Activated T-cell treated with anti-CD3 and anti-CD28 coated beads, Interleukin-2, amount 50 U/mL, for 48 hours (primary cell): ENCODE measurements around the gene ATP5F1E.
"Not testable (repeated sequence)": the region's sequence is repeated elsewhere in the genome, so short reads cannot be mapped to it uniquely, and the experiment has no call there.

Source experiments
- DNase-seq, 2 experiments: peaks; one replicate each; pipeline ENCODE4 v3.0.0-alpha.2; 2020

Gene ATP5F1E

DNA sequence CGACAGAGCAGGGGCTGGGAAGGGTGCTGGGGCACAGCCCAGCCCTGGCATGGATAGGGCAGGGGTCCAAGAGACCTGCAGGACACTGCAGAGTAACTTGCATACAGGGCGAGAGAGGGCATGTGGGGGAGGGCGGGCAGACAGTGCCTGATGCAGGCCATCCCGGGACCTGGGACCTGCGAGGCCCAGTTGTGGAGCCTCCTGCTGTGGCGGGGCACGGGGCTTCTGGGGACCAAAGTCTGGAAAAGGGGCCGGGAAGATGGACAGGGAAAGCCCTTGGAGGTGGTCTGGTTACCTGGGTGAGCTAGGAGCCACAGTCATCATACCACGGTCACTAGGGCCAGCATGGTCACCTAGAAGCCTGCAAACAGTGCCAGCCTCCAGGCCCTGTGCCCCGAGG lies 13.3 kb downstream of the ATP5F1E start:
- DNase-seq = peak; percentile 7 to 10

GRCh38 chr20:59017493-59018231 lies 14.5 kb downstream of the ATP5F1E start:
- peak; percentile 14 to 16 for DNase-seq

GRCh38 chr20:59016795-59017492 lies 15.2 kb downstream of the ATP5F1E start:
- peak; percentile 18 to 26 for DNase-seq

GRCh38 chr20:59015812-59016711 lies 16.1 kb downstream of the ATP5F1E start:
- DNase-seq = peak; percentile 11 to 17

DNA sequence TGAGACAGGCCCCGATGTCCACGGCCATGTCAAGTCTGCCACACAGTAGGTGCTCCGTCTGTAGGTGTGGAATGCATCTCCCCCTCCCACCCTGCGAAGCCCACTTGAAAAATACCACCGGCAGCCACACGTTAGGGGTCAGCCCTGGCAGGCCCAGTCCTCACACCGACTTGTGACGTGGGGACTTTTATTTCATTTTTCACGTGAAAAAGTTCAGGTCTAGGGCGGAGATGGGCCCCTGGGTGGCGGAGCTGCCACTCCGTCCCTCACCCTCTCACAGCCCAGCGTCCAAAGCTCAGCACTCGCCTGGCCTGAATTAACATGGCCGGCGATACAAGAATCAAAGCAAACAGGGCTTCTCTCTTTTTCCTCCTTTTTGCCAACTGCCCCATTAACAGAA lies 16.7 kb downstream of the ATP5F1E start:
- peak in 1 of 2 experiments; percentile 11 for DNase-seq

- DNase-seq = peak; percentile 11 to 15
Observed at GRCh38 chr20:59014680-59015389, 17.3 kb downstream of the ATP5F1E start.

GRCh38 chr20:59013959-59014608 lies 18.1 kb downstream of the ATP5F1E start:
- DNase-seq = peak; percentile 38 to 40

GRCh38 chr20:59013031-59013951 lies 18.8 kb downstream of the ATP5F1E start:
- DNase-seq = peak in 1 of 2 experiments; percentile 12

GRCh38 chr20:59011874-59012157 lies 20.3 kb downstream of the ATP5F1E start:
- not testable (repeated sequence) for DNase-seq

GRCh38 chr20:59010995-59011873 lies 20.9 kb downstream of the ATP5F1E start:
- DNase-seq = peak in 1 of 2 experiments; percentile 16

DNA sequence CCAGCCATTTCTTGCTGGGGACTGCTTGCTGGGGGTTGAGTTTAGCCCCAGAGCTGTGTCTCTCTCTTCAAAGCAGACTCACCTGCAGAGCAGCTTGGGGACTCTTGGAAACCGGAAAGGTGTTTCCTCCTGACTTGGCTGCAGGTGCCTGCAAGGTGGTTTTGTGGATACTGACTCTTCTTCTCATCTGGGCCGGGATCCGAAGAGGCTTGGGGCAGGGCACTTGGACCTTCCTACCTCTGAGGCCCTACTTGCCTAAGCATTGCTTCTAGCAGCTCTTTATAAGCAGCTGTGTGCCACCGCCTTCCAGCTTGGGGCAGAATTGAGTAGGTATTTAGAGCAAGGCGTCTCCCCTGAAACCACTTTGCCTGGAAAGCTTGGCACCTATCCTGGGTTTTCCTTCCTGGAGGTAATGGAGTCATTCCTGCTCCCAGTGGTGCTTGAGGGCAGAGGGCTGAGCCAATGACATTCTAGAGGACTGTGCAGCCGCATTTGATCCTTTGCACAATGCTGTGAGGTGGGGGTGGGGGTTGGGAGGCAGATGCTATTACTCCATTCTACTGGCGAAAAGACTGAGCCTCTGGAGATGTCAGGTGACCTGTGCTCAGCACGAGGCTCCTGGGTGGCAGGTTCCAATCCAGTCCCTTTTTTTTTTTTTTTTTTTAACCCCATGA lies 21.7 kb downstream of the ATP5F1E start:
- peak in 1 of 2 experiments; percentile 9 for DNase-seq

DNA sequence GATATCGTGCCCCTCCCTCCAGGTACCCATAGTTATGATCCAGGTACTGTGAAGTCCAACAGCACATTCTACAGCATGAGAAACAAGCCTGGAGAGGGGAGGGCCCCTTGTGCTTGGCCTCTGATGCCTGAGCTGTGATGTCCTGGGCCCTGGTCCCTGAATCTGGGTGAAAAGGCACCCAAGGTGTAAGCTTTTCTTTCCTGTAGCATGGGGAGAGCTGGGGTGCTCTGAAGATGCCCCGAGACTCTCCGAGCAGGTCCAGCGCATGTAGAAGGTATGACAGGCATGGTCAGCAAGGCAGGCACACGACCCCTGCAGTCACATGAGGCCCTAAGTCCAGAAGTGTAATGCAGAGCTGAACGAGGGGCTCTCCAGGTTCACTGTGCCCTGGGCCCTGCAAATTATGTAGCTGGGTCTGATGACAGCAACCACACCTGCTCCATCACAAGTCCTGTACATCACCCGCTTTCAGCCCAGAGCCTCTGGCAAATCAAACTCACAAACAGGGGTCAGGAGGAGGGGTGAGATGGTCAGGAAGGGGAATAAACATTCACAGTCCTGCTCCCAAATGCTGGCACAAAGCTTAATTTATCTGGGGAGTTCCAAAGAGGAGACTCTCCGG lies 23.3 kb downstream of the ATP5F1E start:
- DNase-seq = no peak

- no peak for DNase-seq
Observed at GRCh38 chr20:59007665-59008511, 24.2 kb downstream of the ATP5F1E start.

DNA sequence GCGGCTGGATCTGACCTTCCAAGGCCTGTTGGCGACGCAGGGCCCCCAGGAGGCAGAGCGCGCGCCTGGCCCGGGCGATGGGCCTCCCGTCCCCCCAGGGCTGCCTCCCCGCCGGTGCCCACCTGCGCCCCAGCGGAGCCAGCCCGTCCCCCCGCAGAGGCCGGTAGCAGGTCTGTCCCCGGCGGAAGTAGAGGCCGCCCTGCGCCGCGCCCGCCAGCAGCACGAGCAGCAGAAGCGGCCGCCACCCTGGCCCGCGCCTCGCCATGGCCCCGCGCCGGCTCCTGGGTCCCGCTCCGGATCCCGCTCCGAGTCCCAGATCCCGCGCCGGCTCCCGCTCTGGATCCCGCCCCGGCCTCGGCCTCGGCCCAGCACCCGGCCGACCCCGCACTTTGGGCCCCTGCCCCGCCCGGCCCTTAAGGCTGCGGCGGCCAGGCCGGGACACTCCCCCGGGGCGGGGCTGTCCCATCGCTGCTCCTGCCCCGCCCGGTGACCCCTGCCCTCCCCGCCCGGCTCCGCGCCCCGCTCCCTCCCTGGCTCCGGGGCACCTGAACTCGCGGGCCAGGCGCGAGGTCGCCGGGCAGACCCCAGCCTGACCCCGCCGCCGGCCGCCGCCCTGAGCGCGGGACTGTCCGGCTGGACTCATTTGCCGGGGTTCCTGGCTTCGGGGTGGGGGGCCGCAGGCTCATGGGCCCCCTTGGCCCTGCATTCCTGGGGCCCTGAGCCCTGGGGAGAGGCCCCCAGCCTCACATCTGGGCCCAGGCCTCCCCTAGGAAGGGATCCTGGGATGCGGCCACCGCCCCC lies 25.1 kb downstream of the ATP5F1E start, which contains the start of gene CTSZ:
Gene CTSZ (minus strand): TSS at position 391 of the 801 bp plus-strand sequence. CDS start 126 bp downstream, at position 265.
- DNase-seq = peak; percentile 57 to 70

DNA sequence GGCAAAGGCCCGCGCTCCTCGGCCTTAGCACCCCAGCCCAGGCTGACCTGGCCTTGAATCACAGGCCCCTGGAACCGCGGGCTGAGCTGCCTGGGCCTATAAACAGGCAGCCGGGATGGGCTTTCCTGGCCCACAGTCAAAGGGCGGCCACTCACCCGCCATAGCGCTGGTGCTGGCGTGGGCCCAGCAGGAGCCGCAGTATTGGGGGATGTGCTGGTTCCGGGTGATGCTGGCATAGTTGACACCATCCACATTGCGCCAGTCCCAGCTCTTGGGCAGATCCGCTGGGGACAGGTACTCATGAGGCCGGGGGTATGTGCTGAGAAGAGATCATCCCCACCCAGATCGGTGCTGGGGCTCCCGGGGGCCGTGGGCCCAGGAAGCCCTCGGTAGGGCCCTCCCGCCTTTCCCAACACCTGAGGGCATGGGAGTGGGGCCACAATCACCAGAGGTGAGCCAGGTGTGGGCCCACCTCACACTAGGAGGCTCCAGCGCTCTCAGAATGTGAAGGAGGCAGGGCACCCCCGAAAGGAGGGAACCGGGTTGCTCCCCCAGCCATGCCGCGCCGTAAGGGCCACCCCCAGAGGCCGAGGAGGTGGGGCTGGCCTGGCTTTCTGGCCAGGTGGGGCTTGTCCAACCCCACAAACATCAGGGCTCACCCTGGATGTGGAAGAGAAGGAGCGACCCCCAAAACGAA lies 25.8 kb downstream of the ATP5F1E start:
- DNase-seq = no peak

DNA sequence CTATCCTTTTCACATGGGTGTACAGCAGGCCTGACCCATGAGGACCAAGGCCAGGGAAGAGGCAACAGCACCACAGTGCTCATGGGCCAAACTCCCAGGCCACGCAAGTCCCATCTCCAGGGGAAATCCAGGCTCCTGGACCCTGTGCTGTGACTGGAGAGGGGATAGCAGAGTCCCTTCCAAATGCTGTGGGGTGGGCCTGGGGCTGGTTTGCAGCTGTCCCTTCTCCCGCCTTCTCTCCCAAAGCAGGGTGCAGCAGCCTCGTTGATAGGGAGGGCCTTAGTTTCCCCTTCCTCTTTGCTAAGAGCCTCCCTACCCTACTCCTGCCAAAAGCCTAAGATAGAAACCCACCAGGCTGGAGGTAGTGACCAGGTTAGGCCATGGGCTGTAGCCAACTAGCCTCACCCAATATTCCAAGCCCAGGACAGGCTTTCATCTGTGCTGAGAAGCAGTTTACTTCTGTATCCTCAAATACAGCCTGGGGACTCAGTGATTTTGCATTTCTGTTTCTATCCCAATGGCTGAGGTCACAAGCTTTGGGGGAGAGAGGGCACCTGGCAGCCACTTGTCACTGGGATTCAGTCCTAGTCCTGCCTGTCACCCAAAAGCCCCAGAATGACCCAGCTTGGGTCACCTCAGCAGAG lies 26.5 kb downstream of the ATP5F1E start:
- no peak for DNase-seq
